Measurements from ENCODE around the gene PARD6G.

DNA sequence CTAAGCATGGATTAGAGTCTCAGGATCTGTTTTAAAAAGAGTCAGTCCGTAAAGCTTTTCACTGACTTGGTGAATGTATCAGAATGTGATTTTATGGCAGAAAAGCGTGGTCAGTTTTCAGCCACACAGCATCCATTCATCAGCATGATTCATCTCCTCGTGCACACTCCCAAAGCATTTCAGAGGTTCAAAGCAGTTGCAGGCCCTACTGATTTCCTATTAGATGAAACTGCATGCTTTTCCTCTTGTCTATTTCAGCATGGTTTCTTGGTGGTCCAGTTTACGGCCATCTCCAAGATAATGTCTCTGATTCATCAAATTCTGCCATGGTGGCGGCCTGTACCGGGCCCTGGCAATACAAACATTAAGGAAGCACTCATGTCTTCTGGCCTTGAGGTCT, 4.8 kb upstream of the PARD6G start:
- TF ChIP-seq CTCF (conservative IDR thresholded peaks at IDR 0.05 in 1 of 2, IDR thresholded peaks at IDR 0.05 in 1 of 2; ENCODE audit: low read depth in 1 of 2, low read length in 2 of 2) (no peak), EZH2 (IDR thresholded peaks at IDR 0.05; ENCODE audit: low read length, missing control alignments) (no peak)

Measured in fibroblast of lung (primary cell).